Measurements from ENCODE around the gene KSR1.

KSR1 gene

GRCh38 chr17:27466376-27466742 lies 10.1 kb downstream of the KSR1 start:
- DNase-seq (ENCODE audit: low read depth): no peak
- no peak for TF ChIP-seq CTCF (conservative IDR thresholded peaks at IDR 0.05; ENCODE audit: low read depth, low read length)
- no peak overlapping the region for H3K4me3 ChIP-seq (ENCODE audit: low read depth, low read length)

GRCh38 chr17:27466743-27467375 lies 10.6 kb downstream of the KSR1 start:
- TF ChIP-seq CTCF (conservative IDR thresholded peaks at IDR 0.05; ENCODE audit: low read depth, low read length): no peak
- no peak for DNase-seq (ENCODE audit: low read depth)
- H3K4me3 ChIP-seq (ENCODE audit: low read depth, low read length): no peak overlapping the region

GRCh38 chr17:27469256-27469655 lies 13.0 kb downstream of the KSR1 start:
- TF ChIP-seq CTCF (conservative IDR thresholded peaks at IDR 0.05; ENCODE audit: low read depth, low read length): no peak
- DNase-seq (ENCODE audit: low read depth): no peak
- H3K4me3 ChIP-seq (ENCODE audit: low read depth, low read length): no peak overlapping the region

GRCh38 chr17:27471321-27472269 lies 15.3 kb downstream of the KSR1 start:
- no peak overlapping the region for H3K4me3 ChIP-seq (ENCODE audit: low read depth, low read length)
- no peak for TF ChIP-seq CTCF (conservative IDR thresholded peaks at IDR 0.05; ENCODE audit: low read depth, low read length)
- DNase-seq (ENCODE audit: low read depth): peak; percentile 42

GRCh38 chr17:27473190-27473747 lies 17.0 kb downstream of the KSR1 start:
- H3K4me3 ChIP-seq (ENCODE audit: low read depth, low read length): no peak overlapping the region
- no peak for TF ChIP-seq CTCF (conservative IDR thresholded peaks at IDR 0.05; ENCODE audit: low read depth, low read length)
- DNase-seq (ENCODE audit: low read depth): no peak

GRCh38 chr17:27473748-27474609 lies 17.7 kb downstream of the KSR1 start:
- peak; percentile 21 for DNase-seq (ENCODE audit: low read depth)
- no peak overlapping the region for H3K4me3 ChIP-seq (ENCODE audit: low read depth, low read length)
- TF ChIP-seq CTCF (conservative IDR thresholded peaks at IDR 0.05; ENCODE audit: low read depth, low read length): no peak
